Sciatic nerve (tissue), 2 donors: ENCODE data around the gene LOXHD1. TPM values are rescaled to one million over a fixed set of nuclear protein-coding genes. Genes with fewer than 3 reads are reported as not detected.

Experiments used
- ATAC-seq: fragments of 200-7000 bp; cut with Tn5 transposase; one replicate; pipeline ENCODE4 v1.9.1; 2020; ENCODE audit warnings: mild to moderate bottlenecking, moderate library complexity
- DNase-seq: peaks from one replicate; pipeline ENCODE4 v3.0.0-alpha.2; 2020; ENCODE audit warnings: low spot score
- intact Hi-C: fragments of 100-400 bp; cut with DNase I; formaldehyde crosslinking; loops from one replicate; pipeline ENCODE4 v1.14.2; 2022
- total RNA-seq: library from RNA; stranded (reverse); fragmentation: NEBNext Ultra II Directional; extraction: Animal tissue kit (Norgen Biotek cat#: 25700); gene quantifications from one replicate; pipeline ENCODE4 v1.2.1, GENCODE V29; 2021
- donor health status: DM: no; HTN: no; CAD: no.
- donor health status: DM: no; HTN: no; CAD: no.

LOXHD1 gene
- total RNA-seq, 1 donor from 2014 or later: 0.89 TPM

- DNase-seq: no peak
- intact Hi-C loops: no loop called here
- ATAC-seq: no peak
Measured at GRCh38 chr18:46632401-46633071, 24.5 kb downstream of the LOXHD1 start.

- intact Hi-C loops: no loop called here
- ATAC-seq (no peak), DNase-seq (no peak)
Measured at GRCh38 chr18:46630991-46631390, 26.0 kb downstream of the LOXHD1 start.

GRCh38 chr18:46630160-46630559 is 26.9 kb downstream of the LOXHD1 start:
- intact Hi-C loops: no loop called here
- DNase-seq (no peak), ATAC-seq (no peak)

GRCh38 chr18:46629361-46629760 is 27.7 kb downstream of the LOXHD1 start:
- no peak for ATAC-seq
- DNase-seq: no peak
- intact Hi-C loops: no loop called here

- ATAC-seq: no peak
- intact Hi-C loops: no loop called here
Measured at GRCh38 chr18:46628206-46628605, 28.8 kb downstream of the LOXHD1 start.

GRCh38 chr18:46627136-46627535 is 29.9 kb downstream of the LOXHD1 start:
- no peak for ATAC-seq
- intact Hi-C loops: no loop called here
- DNase-seq: no peak

More at GRCh38 chr18:46628206-46628605, 28.8 kb downstream of the LOXHD1 start:
- no peak for DNase-seq

GRCh38 chr18:46625069-46625468 is 32.0 kb downstream of the LOXHD1 start:
- intact Hi-C loops: no loop called here
- no peak for ATAC-seq

GRCh38 chr18:46624127-46624526 is 32.9 kb downstream of the LOXHD1 start:
- DNase-seq: no peak
- no peak for ATAC-seq
- intact Hi-C loops: no loop called here

More at GRCh38 chr18:46625069-46625468, 32.0 kb downstream of the LOXHD1 start:
- DNase-seq: no peak

GRCh38 chr18:46623541-46623940 is 33.5 kb downstream of the LOXHD1 start:
- no peak for ATAC-seq
- no peak for DNase-seq
- intact Hi-C loops: no loop called here

GRCh38 chr18:46622999-46623398 is 34.0 kb downstream of the LOXHD1 start:
- intact Hi-C loops: no loop called here
- ATAC-seq (no peak), DNase-seq (no peak)

GRCh38 chr18:46622451-46622850 is 34.6 kb downstream of the LOXHD1 start:
- ATAC-seq: no peak
- DNase-seq: no peak
- intact Hi-C loops: no loop called here

GRCh38 chr18:46621871-46622270 is 35.1 kb downstream of the LOXHD1 start:
- DNase-seq (no peak), ATAC-seq (no peak)
- intact Hi-C loops: no loop called here

GRCh38 chr18:46621111-46621766 is 35.8 kb downstream of the LOXHD1 start:
- no peak for ATAC-seq
- no peak for DNase-seq
- intact Hi-C loops: no loop called here

- ATAC-seq (no peak), DNase-seq (no peak)
- intact Hi-C loops: no loop called here
Measured at GRCh38 chr18:46619559-46619958, 37.5 kb downstream of the LOXHD1 start.

- intact Hi-C loops: no loop called here
- no peak for ATAC-seq
- no peak for DNase-seq
Measured at GRCh38 chr18:46615720-46616119, 41.3 kb downstream of the LOXHD1 start.

- intact Hi-C loops: no loop called here
- DNase-seq (no peak), ATAC-seq (no peak)
Measured at GRCh38 chr18:46609048-46609447, 48.0 kb downstream of the LOXHD1 start.

GRCh38 chr18:46607926-46608325 is 49.1 kb downstream of the LOXHD1 start:
- intact Hi-C loops: no loop called here
- no peak for ATAC-seq
- DNase-seq: no peak

- intact Hi-C loops: no loop called here
- DNase-seq (no peak), ATAC-seq (no peak)
Measured at GRCh38 chr18:46601141-46601805, 55.7 kb downstream of the LOXHD1 start.

- intact Hi-C loops: no loop called here
- DNase-seq (no peak), ATAC-seq (no peak)
Measured at GRCh38 chr18:46596119-46596518, 60.9 kb downstream of the LOXHD1 start.

- DNase-seq: no peak
- no peak for ATAC-seq
- intact Hi-C loops: no loop called here
Measured at GRCh38 chr18:46591783-46592391, 65.1 kb downstream of the LOXHD1 start.
